Endothelial cell of umbilical vein (primary cell): Measurements from ENCODE around the gene SERPINA1.

ENCODE experiments used
- EZH2 ChIP-seq: IDR thresholded peaks from 2 replicates; pipeline ENCODE4 v1.6.1; 2012; ENCODE audit warnings: borderline replicate concordance, low read depth, mild to moderate bottlenecking, moderate library complexity, low read length, inconsistent platforms; ENCODE audit not compliant: severe bottlenecking
- GATA2 ChIP-seq: IDR thresholded peaks from 2 replicates; pipeline ENCODE4 v1.7.0; 2011; ENCODE audit warnings: low read depth, mild to moderate bottlenecking, moderate library complexity, mixed read lengths, low read length; ENCODE audit not compliant: insufficient read length, insufficient read depth
- TF ChIP-seq, protein P1 (sequence below), 2 donors: IDR thresholded peaks; 1 replicate in 1 of 2; 2 replicates in 1 of 2; pipeline ENCODE4 v1.5.1; 2011; ENCODE audit warnings: low read length in 2 of 2, mild to moderate bottlenecking in 2 of 2, moderate library complexity in 2 of 2, control low read depth in 1 of 2, inconsistent platforms in 1 of 2, low read depth in 1 of 2; ENCODE audit not compliant: insufficient read depth in 1 of 2; ENCODE audit errors: extremely low read depth in 1 of 2

DNA sequence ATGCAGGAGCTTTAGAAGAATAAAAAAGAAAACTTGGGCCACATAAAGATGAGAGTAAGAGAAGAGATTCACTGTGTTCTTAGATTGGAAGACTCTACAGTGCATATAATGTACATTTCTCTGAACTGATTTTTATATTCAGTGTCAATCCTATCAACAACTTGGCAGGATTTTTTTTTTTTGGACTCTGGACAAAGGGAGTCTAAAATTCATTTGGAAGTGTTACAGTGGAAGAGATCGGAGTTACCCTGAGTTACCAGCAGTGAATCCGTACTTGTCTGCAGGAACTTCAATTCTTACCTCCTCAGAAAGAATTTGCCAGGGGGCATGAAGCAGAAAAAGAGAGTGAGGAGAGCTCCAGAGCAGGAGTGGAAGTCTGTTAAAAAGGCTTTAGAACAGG lies 40.2 kb upstream of the SERPINA1 start:
- TF ChIP-seq EZH2: no peak
- TF ChIP-seq, protein P1, sequence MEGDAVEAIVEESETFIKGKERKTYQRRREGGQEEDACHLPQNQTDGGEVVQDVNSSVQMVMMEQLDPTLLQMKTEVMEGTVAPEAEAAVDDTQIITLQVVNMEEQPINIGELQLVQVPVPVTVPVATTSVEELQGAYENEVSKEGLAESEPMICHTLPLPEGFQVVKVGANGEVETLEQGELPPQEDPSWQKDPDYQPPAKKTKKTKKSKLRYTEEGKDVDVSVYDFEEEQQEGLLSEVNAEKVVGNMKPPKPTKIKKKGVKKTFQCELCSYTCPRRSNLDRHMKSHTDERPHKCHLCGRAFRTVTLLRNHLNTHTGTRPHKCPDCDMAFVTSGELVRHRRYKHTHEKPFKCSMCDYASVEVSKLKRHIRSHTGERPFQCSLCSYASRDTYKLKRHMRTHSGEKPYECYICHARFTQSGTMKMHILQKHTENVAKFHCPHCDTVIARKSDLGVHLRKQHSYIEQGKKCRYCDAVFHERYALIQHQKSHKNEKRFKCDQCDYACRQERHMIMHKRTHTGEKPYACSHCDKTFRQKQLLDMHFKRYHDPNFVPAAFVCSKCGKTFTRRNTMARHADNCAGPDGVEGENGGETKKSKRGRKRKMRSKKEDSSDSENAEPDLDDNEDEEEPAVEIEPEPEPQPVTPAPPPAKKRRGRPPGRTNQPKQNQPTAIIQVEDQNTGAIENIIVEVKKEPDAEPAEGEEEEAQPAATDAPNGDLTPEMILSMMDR (IDR thresholded peaks at IDR 0.05; ENCODE audit: extremely low read depth in 1 of 2, insufficient read depth in 1 of 2, low read depth in 1 of 2, low read length in 2 of 2): no peak
- TF ChIP-seq GATA2: no peak
